SU-DHL-6 (cell line): Measurements from ENCODE around the gene TADA1.

Experiments used
- H2AFZ ChIP-seq: fragments of 200-600 bp; sonication (generic); 2 replicates; pipeline ENCODE4 v1.6.1; 2014; ENCODE audit warnings: low read depth, mild to moderate bottlenecking, moderate library complexity, mixed read lengths, antibody characterized with exemption, low read length; ENCODE audit not compliant: severe bottlenecking
- H3F3A ChIP-seq: fragments of 200-600 bp; shearing (Covaris generic); 2 replicates; pipeline ENCODE4 v1.6.0; 2016; ENCODE audit warnings: antibody characterized with exemption, mild to moderate bottlenecking; ENCODE audit not compliant: insufficient read depth
- H3K27ac ChIP-seq: fragments of 200-600 bp; sonication (generic); 2 replicates; pipeline ENCODE4 v1.5.1; 2016; ENCODE audit warnings: low read depth, mild to moderate bottlenecking, low read length, moderate library complexity, mixed read lengths
- H3K27me3 ChIP-seq: fragments of 200-600 bp; sonication (generic), shearing (Covaris generic); 2 replicates; pipeline ENCODE4 v1.6.0; 2014; ENCODE audit warnings: mild to moderate bottlenecking, low read length
- H3K36me3 ChIP-seq: fragments of 200-600 bp; sonication (generic); 2 replicates; pipeline ENCODE4 v1.6.1; 2014; ENCODE audit warnings: mild to moderate bottlenecking, low read length, mixed read lengths
- H3K4me2 ChIP-seq: fragments of 300-600, 200-600 bp; shearing (Covaris generic), sonication (generic); 2 replicates; pipeline ENCODE4 v1.6.0; 2014; ENCODE audit warnings: low read length, low read depth, mild to moderate bottlenecking; ENCODE audit not compliant: poor library complexity, severe bottlenecking
- H3K4me3 ChIP-seq: fragments of 200-600 bp; sonication (generic); 2 replicates; pipeline ENCODE4 v1.5.1; 2014; ENCODE audit warnings: antibody characterized with exemption, low read length, mild to moderate bottlenecking, mixed read lengths; ENCODE audit not compliant: insufficient read depth, poor library complexity, severe bottlenecking
- H3K79me2 ChIP-seq: fragments of 200-600 bp; sonication (generic); 2 replicates; pipeline ENCODE4 v1.6.1; 2014; ENCODE audit warnings: mild to moderate bottlenecking, low read length, moderate library complexity; ENCODE audit not compliant: insufficient read depth
- H3K9ac ChIP-seq: fragments of 200-600 bp; sonication (generic); 2 replicates; pipeline ENCODE4 v1.7.0; 2014; ENCODE audit warnings: mild to moderate bottlenecking, low read length
- H3K9me2 ChIP-seq: fragments of 200-600 bp; sonication (generic); replicated peaks from 2 replicates; pipeline ENCODE4 v1.6.1; 2014; ENCODE audit warnings: low read length; ENCODE audit not compliant: insufficient read depth
- H3K9me3 ChIP-seq: fragments of 200-600 bp; sonication (generic); 2 replicates; pipeline ENCODE4 v1.6.1; 2014; ENCODE audit warnings: low read length, mixed read lengths; ENCODE audit not compliant: insufficient read depth
- H4K20me1 ChIP-seq: fragments of 200-600 bp; sonication (generic); 2 replicates; pipeline ENCODE4 v1.6.1; 2014; ENCODE audit warnings: low read depth, mild to moderate bottlenecking, antibody characterized with exemption, low read length, moderate library complexity, mixed read lengths
- EZH2phosphoT487 ChIP-seq: fragments of 200-600 bp; sonication (generic), shearing (Covaris generic); conservative IDR thresholded peaks from 2 replicates; pipeline ENCODE4 v1.6.1; 2018; ENCODE audit warnings: mild to moderate bottlenecking, antibody characterized with exemption, low read length, moderate library complexity, mixed read lengths
- TF ChIP-seq, protein P1 (sequence below): fragments of 200-600 bp; sonication (generic); IDR thresholded peaks from one replicate; pipeline ENCODE4 v1.5.1; 2017; ENCODE audit warnings: antibody characterized with exemption, mild to moderate bottlenecking, low read length, moderate library complexity; ENCODE audit not compliant: insufficient read depth, poor library complexity, severe bottlenecking

TADA1 gene

DNA sequence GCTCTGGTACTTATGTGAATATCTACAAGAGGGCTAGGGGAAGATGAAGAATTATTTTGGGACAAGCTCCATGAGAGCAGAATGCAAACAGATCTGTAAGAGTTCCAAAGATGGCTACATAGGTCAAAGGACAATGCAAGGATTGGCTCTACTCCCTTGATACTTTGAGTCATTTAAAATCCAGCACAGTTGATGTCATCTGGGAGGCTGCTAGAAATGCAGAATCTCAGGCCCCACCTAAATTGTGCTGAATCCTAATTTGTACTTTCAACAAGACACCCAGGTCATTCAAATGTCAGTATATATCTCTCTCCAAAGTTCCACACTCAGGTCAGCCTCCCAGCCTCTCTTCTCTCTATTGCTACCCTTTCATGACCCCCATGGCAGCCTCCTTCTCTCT, 23.7 kb upstream of the TADA1 start:
- TF ChIP-seq, protein P1, sequence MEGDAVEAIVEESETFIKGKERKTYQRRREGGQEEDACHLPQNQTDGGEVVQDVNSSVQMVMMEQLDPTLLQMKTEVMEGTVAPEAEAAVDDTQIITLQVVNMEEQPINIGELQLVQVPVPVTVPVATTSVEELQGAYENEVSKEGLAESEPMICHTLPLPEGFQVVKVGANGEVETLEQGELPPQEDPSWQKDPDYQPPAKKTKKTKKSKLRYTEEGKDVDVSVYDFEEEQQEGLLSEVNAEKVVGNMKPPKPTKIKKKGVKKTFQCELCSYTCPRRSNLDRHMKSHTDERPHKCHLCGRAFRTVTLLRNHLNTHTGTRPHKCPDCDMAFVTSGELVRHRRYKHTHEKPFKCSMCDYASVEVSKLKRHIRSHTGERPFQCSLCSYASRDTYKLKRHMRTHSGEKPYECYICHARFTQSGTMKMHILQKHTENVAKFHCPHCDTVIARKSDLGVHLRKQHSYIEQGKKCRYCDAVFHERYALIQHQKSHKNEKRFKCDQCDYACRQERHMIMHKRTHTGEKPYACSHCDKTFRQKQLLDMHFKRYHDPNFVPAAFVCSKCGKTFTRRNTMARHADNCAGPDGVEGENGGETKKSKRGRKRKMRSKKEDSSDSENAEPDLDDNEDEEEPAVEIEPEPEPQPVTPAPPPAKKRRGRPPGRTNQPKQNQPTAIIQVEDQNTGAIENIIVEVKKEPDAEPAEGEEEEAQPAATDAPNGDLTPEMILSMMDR = no peak
- TF ChIP-seq EZH2phosphoT487 = no peak
- Histone ChIP-seq H3K9me3 (no peaks in the 10 kb centered on the region), H4K20me1 (no peaks in the 10 kb centered on the region)

DNA sequence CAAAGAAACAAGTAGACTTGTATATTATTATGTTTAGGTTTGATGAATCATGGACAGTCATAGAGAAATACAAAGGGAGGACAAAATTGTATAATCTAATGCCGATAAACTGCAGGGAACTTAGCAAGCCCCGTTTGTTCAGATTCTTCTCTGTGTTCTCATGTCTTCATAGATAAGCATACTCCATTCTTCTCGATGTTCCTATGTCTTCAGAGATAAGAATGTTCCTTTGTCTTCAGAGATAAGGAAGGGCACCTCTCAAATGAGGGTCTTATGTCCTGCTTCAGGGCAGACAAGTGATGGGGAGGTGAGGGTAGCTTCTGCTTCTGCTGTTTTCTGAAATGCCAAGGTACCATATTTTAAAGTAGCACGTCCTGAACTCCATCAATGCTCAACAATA, 19.7 kb upstream of the TADA1 start:
- H3K9ac ChIP-seq = no peak overlapping the region
- H2AFZ ChIP-seq = no peak overlapping the region
- no peaks in the 10 kb centered on the region for H4K20me1 ChIP-seq
- H3F3A ChIP-seq = no peaks in the 10 kb centered on the region
- H3K4me3 ChIP-seq = no peak overlapping the region
- no peaks in the 10 kb centered on the region for H3K9me2 ChIP-seq
- no peak overlapping the region for H3K27ac ChIP-seq
- no peaks in the 10 kb centered on the region for H3K9me3 ChIP-seq
- TF ChIP-seq, protein P1 = no peak
- no peak for TF ChIP-seq EZH2phosphoT487
- no peaks in the 10 kb centered on the region for H3K79me2 ChIP-seq
- 0 out of 2 replicates have a peak, but pooled peaks cover 2% of the 10 kb centered on the region for H3K27me3 ChIP-seq
- no peak overlapping the region for H3K4me2 ChIP-seq
- no peaks in the 10 kb centered on the region for H3K36me3 ChIP-seq

More for the DNA sequence above, 23.7 kb upstream of the TADA1 start:
- Histone ChIP-seq H3K4me2 (no peak overlapping the region), H3K36me3 (no peaks in the 10 kb centered on the region), H3K9me2 (no peaks in the 10 kb centered on the region), H3K79me2 (no peaks in the 10 kb centered on the region), H3K27ac (no peak overlapping the region), H3K27me3 (no peaks in the 10 kb centered on the region), H2AFZ (no peak overlapping the region), H3F3A (no peaks in the 10 kb centered on the region), H3K9ac (no peak overlapping the region), H3K4me3 (no peak overlapping the region)

DNA sequence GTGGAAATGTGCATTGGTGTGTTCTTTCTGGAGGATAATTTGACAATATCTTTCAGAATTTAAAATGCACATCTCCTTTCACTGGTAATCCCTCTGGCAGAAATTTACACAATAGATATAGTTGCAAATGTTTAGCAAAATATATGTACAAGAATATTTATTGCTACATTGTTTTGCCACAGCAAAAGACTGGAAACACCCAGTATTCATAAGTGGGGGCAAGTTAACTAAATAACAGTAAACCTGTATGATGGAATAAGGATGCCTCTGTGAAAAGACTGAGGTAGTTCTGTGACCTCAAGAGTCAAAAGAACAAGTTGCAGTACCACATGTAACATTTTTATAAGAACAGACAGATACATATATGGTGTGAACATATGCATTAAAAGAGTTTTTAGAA, 13.7 kb upstream of the TADA1 start:
- Histone ChIP-seq H4K20me1 (no peaks in the 10 kb centered on the region), H3K9ac (no peak overlapping the region), H3K9me3 (no peaks in the 10 kb centered on the region), H2AFZ (no peak overlapping the region), H3K27ac (no peak overlapping the region), H3K79me2 (no peaks in the 10 kb centered on the region), H3F3A (no peaks in the 10 kb centered on the region), H3K36me3 (no peaks in the 10 kb centered on the region), H3K27me3 (0 out of 2 replicates have a peak, but pooled peaks cover 2% of the 10 kb centered on the region), H3K9me2 (no peaks in the 10 kb centered on the region), H3K4me2 (no peak overlapping the region), H3K4me3 (no peak overlapping the region)
- no peak for TF ChIP-seq EZH2phosphoT487
- TF ChIP-seq, protein P1 = no peak
